GM19023 (cell line): ENCODE measurements around the gene DNAL4.
"Not testable (repeated sequence)": the region's sequence is repeated elsewhere in the genome, so short reads cannot be mapped to it uniquely, and the experiment has no call there.

Source experiments
- ATAC-seq: cut with Tn5 transposase; IDR thresholded peaks from one replicate; pipeline ENCODE4 v1.9.1; 2021; ENCODE audit warnings: mild to moderate bottlenecking, moderate library complexity; ENCODE audit not compliant: unreplicated experiment

Gene DNAL4

DNA sequence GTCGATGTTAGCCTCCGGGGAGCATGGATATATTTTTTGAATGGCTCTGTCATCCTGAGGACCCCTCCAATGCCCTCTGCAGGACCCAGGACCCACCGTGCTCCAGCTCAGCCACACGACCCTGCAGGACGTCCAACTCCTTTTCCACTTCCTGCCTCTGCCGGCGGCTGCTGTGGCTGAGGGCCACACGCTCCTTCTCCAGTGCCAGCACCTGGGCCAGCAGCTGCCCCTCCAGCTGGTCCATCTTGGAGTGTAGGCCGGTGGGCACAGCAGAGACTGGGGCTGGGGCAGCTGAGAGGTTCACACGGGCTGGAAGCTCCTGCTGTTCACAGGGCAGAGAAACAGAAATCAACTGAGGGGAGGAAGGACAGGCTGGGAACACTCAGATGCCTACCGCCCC is 34.2 kb upstream of the DNAL4 start:
- ATAC-seq: no peak

DNA sequence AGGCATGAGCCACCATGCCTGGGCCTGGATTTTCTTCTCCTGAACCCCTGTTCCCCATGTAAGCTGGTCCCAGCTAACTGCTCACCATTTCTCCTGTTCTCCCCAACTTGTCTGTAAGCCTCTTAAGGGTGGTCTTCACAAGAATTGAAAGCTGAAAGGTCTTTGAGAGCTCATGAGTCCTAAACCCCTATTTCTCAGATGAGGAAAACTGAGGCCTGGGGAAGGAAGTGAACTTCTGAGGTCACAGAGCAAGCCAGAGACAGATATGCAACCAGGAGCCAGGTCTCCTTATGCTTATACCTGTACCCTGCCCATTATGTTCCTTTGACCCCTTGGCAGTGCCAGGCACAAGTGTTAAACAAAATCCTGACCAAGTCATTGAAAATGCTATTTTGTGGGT is 33.6 kb upstream of the DNAL4 start:
- ATAC-seq: no peak

DNA sequence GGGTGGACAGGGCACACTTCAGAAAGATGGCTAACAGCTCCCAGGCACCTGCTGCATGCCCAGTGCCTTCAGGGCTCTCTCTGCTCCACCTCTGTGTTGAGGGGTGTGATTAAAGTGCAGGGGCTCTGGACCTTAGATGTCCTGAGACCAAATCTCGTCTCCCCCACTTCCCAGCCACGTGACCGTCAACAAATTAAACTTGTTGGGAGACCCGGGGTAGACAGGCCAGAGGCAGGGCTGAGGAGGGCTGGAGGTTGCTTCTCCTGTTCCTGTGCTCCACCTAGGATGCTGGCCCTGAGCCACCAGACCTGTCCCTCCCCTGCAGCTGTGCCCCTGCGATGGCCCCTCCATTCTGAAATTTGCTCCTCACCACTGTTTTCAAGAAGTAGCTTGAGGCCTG is 32.9 kb upstream of the DNAL4 start:
- ATAC-seq: no peak

GRCh38 chr22:38826386-38826785 is 32.4 kb upstream of the DNAL4 start:
- ATAC-seq: no peak

DNA sequence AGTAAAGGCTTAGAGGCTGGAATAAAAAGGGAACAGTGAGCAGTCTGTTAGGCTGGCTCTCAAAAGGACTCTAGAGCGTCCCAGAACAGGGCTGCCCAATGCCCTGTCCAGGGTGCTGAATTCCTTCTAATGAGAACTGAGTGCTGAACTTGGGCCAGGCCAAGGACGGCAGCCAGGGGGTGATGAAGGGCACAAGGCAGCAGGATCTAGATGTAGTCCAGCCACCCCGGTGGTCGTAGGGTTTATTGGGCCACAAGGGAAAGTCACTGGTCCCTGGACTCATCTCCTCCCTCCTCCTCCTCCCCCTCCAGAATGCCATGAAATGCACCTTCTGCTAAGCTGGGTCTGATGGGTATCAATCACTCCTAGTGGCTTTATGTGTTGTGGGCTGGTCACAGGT is 30.6 kb upstream of the DNAL4 start:
- ATAC-seq: no peak

GRCh38 chr22:38823637-38824036 is 29.7 kb upstream of the DNAL4 start:
- ATAC-seq: no peak

DNA sequence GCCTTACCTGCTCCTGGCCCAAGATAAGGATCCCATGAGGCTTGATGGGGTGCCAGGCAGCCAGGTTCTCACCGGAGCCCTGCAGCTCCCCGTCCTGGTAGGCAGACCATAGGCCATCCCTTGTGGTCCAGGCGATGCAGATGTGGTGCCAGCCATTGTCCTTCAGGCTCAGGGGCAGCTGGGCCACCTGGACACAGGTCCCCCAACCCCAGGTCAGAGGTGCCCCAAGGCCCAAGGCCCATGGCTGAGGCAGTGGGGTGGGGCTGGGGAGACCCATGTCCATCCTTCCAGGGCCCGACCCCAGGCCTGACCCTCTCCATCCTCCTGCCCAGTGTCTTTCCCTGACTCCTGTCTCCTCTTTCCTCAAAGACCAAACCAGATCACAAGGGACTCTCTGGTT is 29.1 kb upstream of the DNAL4 start:
- ATAC-seq: no peak

DNA sequence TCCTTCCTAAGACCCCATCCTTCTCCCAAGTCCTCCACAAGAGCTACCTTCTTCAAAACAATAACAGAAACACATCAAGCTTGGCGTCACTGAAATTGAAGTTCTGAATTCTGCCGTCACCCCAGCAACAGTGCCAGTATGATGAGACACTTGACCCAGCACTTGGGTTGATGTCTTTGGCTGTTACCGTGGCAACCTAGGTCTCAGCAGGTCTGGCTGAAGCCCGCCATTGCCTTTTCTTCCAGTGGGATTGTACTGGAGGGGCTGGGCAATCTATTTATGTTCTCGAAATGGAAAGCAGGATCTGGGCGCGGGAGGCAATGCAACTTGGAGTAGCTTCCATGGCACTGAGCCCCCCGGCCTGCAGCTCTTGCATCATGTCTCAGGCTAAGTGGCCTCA is 26.1 kb upstream of the DNAL4 start:
- ATAC-seq: no peak

DNA sequence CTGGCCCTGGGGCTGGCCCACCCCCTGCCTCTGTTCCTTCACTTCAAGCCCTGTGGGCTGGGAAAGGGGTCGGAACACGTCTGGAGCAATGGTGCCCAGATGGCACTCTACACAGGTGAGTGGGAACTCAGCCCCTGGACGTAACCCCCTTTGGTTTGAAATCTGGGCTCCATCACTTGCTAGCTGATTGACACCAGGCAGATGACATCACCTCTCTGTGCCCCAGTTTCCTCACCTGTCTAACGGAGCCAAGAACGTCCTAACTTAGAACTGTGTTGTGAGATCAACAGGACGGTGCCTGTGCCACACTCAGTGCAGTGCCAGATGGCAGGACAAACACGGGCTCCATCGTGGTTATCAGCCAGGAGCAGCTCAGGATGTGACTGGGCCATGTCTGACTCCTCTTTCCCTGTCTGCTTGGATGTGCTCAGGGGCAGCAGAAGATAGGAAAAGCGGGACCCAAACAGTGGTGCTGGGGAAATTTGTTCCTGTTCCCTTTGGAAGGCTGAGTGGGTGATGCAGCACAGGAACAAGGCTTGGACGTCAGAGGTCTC is 25.5 kb upstream of the DNAL4 start:
- ATAC-seq: no peak

- ATAC-seq: no peak
Measured at GRCh38 chr22:38817196-38817595, 23.3 kb upstream of the DNAL4 start.

DNA sequence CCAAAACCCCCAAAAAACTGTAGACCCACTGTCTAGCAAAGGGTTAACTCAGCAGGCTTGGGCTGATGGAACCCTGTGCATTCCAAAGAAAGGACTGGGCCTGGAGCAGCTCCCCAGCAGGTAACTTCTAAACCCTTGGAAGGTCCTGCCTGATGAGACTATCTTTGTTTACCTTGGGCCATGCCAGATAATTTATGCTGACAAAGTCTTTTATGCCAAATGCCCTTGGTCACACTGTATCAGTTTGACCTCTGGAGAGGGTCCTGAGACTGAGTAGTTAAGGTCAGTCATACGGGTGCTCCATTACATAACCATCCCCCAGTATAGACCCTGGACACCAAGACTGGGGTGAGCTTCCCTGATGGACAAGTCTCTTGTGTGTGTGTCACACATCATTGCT is 21.9 kb upstream of the DNAL4 start:
- ATAC-seq: no peak

- ATAC-seq: no peak
Measured at GRCh38 chr22:38811241-38811640, 17.3 kb upstream of the DNAL4 start.

DNA sequence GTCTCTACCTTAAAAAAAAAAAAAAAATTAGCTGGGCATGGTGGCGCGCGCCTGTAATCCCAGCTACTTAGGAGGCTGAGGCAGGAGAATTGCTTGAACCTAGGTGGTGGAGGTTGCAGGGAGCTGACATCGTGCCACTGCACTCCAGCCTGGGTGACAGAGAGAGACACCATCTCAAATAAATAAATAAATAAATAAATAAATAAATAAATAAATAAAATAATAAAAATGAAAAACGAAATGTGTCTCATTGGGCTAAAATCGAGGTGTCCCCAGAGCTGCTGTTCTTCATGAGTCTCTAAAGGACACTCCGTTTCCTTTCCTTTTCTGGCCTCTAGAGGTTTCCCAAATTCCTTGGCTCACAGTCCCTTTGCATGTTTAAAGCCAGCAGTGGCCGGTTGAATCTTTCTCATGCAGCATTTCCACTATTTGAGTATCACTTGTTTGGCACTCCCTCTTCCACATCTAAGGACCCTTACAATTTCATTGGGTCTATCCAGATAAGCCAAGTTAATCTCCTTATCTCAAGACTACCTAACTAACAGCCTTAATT is 11.2 kb upstream of the DNAL4 start:
- not testable (repeated sequence) for ATAC-seq

- no peak for ATAC-seq
Measured at GRCh38 chr22:38802671-38803121, 8.8 kb upstream of the DNAL4 start.

- no peak for ATAC-seq
Measured at GRCh38 chr22:38799265-38800002, 5.5 kb upstream of the DNAL4 start.

DNA sequence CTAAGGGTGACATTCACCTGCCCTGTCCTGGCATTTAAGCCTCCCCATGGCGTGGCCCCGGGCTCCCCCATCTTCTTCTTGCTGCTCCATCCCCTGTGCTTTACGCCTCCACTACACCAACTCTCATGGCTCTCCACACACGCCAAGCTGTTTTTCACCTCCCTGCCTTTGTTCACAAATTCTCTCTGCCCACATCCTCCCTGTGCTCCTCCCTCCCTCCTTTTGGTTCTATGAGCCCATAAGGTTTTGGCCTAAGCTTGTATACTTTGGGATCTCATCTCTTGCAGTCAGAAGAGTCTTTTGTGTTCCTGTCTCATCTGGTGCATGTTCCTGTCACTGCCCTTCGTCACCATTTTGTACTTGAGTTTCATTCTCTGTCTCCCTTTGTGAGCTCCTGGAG is 4.6 kb upstream of the DNAL4 start:
- no peak for ATAC-seq

DNA sequence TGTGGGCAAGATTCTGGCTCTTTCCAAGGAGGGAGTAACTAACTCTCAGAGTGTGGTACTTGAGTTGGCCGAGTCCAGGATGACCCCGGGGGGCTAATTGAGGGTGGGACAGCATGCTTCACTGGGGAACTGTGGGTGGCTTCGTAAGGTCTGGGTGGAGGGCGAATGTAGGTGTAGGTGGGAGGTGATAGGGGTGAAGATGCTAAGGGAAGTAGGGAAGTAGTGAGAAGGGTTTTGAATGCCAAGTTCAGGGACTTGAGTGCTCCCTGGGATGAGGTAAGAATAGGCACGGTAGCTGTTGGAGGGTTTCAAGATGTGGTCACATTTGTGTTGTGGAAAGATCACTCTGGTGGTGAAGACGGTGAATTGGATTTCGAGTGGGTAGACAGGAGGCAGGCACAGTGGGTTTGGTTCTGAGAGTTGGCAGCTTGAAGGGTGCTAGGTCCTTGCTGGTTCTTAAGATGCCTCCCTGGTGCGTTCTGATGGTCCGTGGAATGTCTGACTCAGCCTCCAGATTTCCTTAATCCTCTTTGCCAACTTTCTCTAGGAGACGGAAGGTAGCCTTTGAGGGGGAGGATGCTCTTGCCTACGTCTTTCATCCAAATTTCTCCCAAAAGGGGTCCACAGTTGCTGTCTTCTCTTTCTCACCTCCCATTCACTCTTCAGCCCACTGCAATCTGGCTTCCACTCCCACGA is 2.5 kb upstream of the DNAL4 start:
- no peak for ATAC-seq

DNA sequence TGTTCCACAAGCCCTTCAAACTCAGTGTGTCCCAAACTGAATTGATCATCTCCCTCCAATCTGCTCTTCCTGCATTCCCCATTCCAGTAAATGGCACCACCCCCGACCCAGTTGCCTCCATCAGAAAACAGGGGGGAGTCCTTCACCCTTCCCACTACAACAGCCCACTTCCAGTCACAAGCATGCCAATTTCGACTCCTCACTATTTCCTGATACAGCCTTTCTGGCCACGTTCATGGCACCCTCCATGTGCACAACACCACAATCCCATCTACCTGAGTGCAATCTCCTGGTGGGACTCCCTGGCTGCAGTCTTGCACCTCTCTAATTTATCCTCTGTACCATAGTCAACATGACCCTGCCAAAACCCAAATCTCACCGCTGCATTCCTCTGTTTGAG is 1.6 kb upstream of the DNAL4 start:
- ATAC-seq: no peak

- no peak for ATAC-seq
Measured at GRCh38 chr22:38793317-38793716, 626 bp downstream of the DNAL4 start.

DNA sequence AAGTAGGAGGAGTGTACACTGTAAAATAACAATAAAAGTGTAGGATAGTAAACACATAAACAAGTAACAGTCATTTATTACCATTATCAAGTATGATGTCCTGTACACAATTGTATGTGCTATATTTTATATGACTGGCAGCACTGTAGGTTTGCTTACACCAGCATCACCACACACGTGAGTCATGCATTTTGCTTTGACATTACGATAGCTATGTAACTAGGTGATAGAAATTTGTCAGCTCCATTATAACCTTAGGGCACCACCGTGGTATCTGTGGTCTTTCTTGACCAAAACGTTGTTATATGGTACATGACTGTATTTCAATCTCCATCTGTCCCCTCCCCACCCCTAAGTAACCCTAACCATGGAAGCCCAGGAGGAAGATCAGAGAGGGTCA is 1.1 kb downstream of the DNAL4 start:
- ATAC-seq: no peak

GRCh38 chr22:38789606-38790005 is 4.3 kb downstream of the DNAL4 start:
- no peak for ATAC-seq

DNA sequence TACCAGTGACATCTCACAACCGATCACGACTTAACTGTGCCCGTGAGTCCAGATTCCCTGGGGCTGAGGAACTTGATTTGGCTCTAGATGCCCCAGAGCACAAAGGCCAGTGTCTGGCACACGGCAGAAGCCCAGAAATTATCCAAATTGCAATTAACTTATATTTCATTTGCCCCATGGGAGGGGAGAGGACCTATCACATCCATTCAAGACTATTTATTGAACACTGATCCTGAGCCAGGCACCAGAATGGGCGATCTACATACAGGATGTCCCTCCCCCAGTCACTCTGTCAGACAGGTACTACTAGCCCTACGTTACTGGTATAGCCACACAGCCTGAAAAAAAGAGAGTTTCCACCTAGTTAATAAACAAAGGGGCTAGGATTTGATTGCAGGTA is 5.1 kb downstream of the DNAL4 start:
- no peak for ATAC-seq
